Measurements from ENCODE around the gene WDR90.

WDR90 gene

GRCh38 chr16:640614-641013 is 8.6 kb upstream of the WDR90 start:
- DNase-seq, result no peak

GRCh38 chr16:641326-642188 is 7.6 kb upstream of the WDR90 start, which contains the start of gene MCRIP2:
MCRIP2 (plus strand) TSS chr16:641828; CDS start chr16:641992, 164 bp downstream.
- DNase-seq, result peak; percentile 90

GRCh38 chr16:642189-643049 is 6.7 kb upstream of the WDR90 start:
- peak; percentile 82 for DNase-seq

GRCh38 chr16:643050-643368 is 6.2 kb upstream of the WDR90 start:
- DNase-seq, result no peak

GRCh38 chr16:644556-644955 is 4.6 kb upstream of the WDR90 start:
- no peak for DNase-seq

- DNase-seq, result no peak
These were observed 3.1 kb upstream of the WDR90 start for GRCh38 chr16:645852-646678.

- DNase-seq, result no peak
These were observed 2.4 kb upstream of the WDR90 start for GRCh38 chr16:646679-647172.

- DNase-seq, result peak; percentile 39
These were observed 1.8 kb upstream of the WDR90 start for GRCh38 chr16:647173-647902.

- peak; percentile 76 for DNase-seq
These were observed 939 bp upstream of the WDR90 start for GRCh38 chr16:648071-648780.

GRCh38 chr16:649631-650030 is 466 bp downstream of the WDR90 start:
- peak; percentile 61 for DNase-seq

GRCh38 chr16:651844-652243 is 2.7 kb downstream of the WDR90 start:
- DNase-seq, result no peak

- DNase-seq, result no peak
These were observed 3.5 kb downstream of the WDR90 start for GRCh38 chr16:652454-653305.

- no peak for DNase-seq
These were observed 4.9 kb downstream of the WDR90 start for GRCh38 chr16:654034-654433.

- no peak for DNase-seq
These were observed 8.3 kb downstream of the WDR90 start for GRCh38 chr16:657487-657886.

- DNase-seq, result no peak
These were observed 9.8 kb downstream of the WDR90 start for GRCh38 chr16:658679-659571.

GRCh38 chr16:659618-660017 is 10.5 kb downstream of the WDR90 start:
- DNase-seq, result no peak

- no peak for DNase-seq
These were observed 10.9 kb downstream of the WDR90 start for GRCh38 chr16:660132-660458.

- DNase-seq, result peak; percentile 98
These were observed 11.5 kb downstream of the WDR90 start for GRCh38 chr16:660459-661183.

Measured in DMS53 (cell line).